Measurements from ENCODE around the gene ZNF429. TPM values are rescaled to one million over a fixed set of nuclear protein-coding genes. Genes with fewer than 3 reads are reported as not detected.
A peak's percentile ranks its signal among the peaks of the same experiment; 100 is the strongest.

The ZNF429 gene
- total RNA-seq, 1 donor from 2014 or later: 12.7 TPM

GRCh38 chr19:21603431-21604231 is 98.2 kb downstream of the ZNF429 start:
- no peak for DNase-seq (ENCODE audit: low read depth)
- Mint-ChIP-seq H3K27ac (ENCODE audit: unreplicated experiment) (no peak overlapping the region), H3K4me3 (ENCODE audit: unreplicated experiment) (no peak overlapping the region), H3K27me3 (ENCODE audit: low read depth, unreplicated experiment) (no peaks in the 10 kb centered on the region), H3K4me1 (ENCODE audit: low read depth, unreplicated experiment) (peaks cover 7% of the 10 kb centered on the region), H3K9me3 (ENCODE audit: unreplicated experiment) (peaks cover 5% of the 10 kb centered on the region), H3K36me3 (ENCODE audit: low read depth, unreplicated experiment) (no peaks in the 10 kb centered on the region)
- Histone ChIP-seq H3K4me2 (ENCODE audit: low read length) (peak overlapping the region; percentile 77), H2AFZ (ENCODE audit: low read depth, low read length) (no peak overlapping the region), H3K27me3 (ENCODE audit: insufficient read depth, low read length) (no peaks in the 10 kb centered on the region), H3K4me3 (ENCODE audit: insufficient read depth, low read depth, low read length) (no peak overlapping the region), H3K27ac (ENCODE audit: low read depth, low read length) (no peak overlapping the region), H3K4me1 (ENCODE audit: insufficient read depth, low read length) (no peaks in the 10 kb centered on the region), H3K79me2 (ENCODE audit: insufficient read depth, low read length) (no peaks in the 10 kb centered on the region), H4K20me1 (ENCODE audit: insufficient read depth, low read length) (no peaks in the 10 kb centered on the region), H3K36me3 (ENCODE audit: insufficient read depth, low read length) (no peaks in the 10 kb centered on the region), H3K9ac (ENCODE audit: low read length) (no peak overlapping the region), H3K9me3 (ENCODE audit: insufficient read depth, low read depth, low read length) (no peaks in the 10 kb centered on the region)
- no peak for FAIRE-seq
- TF ChIP-seq EZH2 (IDR thresholded peaks at IDR 0.05; ENCODE audit: insufficient read depth, low read length) (no peak), CTCF (IDR thresholded peaks at IDR 0.05; ENCODE audit: insufficient read depth, low read depth, low read length) (no peak)

- Mint-ChIP-seq H3K4me1 (ENCODE audit: low read depth, unreplicated experiment) (peaks cover 7% of the 10 kb centered on the region), H3K27ac (ENCODE audit: unreplicated experiment) (peak overlapping the region; percentile 81), H3K27me3 (ENCODE audit: low read depth, unreplicated experiment) (no peaks in the 10 kb centered on the region), H3K36me3 (ENCODE audit: low read depth, unreplicated experiment) (no peaks in the 10 kb centered on the region), H3K9me3 (ENCODE audit: unreplicated experiment) (peaks cover 3% of the 10 kb centered on the region), H3K4me3 (ENCODE audit: unreplicated experiment) (peak overlapping the region; percentile 75)
- H2AFZ ChIP-seq (ENCODE audit: low read depth, low read length): peak overlapping the region; percentile 49
- H3K27me3 ChIP-seq (ENCODE audit: insufficient read depth, low read length): no peaks in the 10 kb centered on the region
- no peaks in the 10 kb centered on the region for H3K79me2 ChIP-seq (ENCODE audit: insufficient read depth, low read length)
- H4K20me1 ChIP-seq (ENCODE audit: insufficient read depth, low read length): no peaks in the 10 kb centered on the region
- no peaks in the 10 kb centered on the region for H3K9me3 ChIP-seq (ENCODE audit: insufficient read depth, low read depth, low read length)
- TF ChIP-seq CTCF (IDR thresholded peaks at IDR 0.05; ENCODE audit: insufficient read depth, low read depth, low read length): no peak
- no peak for TF ChIP-seq EZH2 (IDR thresholded peaks at IDR 0.05; ENCODE audit: insufficient read depth, low read length)
- H3K9ac ChIP-seq (ENCODE audit: low read length): peak overlapping the region; percentile 30
- H3K4me1 ChIP-seq (ENCODE audit: insufficient read depth, low read length): no peaks in the 10 kb centered on the region
- peak overlapping the region; percentile 77 for H3K4me2 ChIP-seq (ENCODE audit: low read length)
- FAIRE-seq (peak; percentile 13), DNase-seq (ENCODE audit: low read depth) (peak; percentile 23)
- no peaks in the 10 kb centered on the region for H3K36me3 ChIP-seq (ENCODE audit: insufficient read depth, low read length)
- no peak overlapping the region for H3K27ac ChIP-seq (ENCODE audit: low read depth, low read length)
- H3K4me3 ChIP-seq (ENCODE audit: insufficient read depth, low read depth, low read length): peak overlapping the region; percentile 33
Measured at GRCh38 chr19:21604351-21604926, 99.0 kb downstream of the ZNF429 start.

Other genes with a start within 250 kb of the ZNF429 start
- 13.8 and 20.0 TPM in 2 replicates for gene ZNF708, start 176.2 kb upstream of the ZNF429 start, total RNA-seq
- gene ZNF738, start 146.6 kb upstream of the ZNF429 start, total RNA-seq: 13.1 and 18.6 TPM in 2 replicates
- 11.6 and 13.0 TPM in 2 replicates for gene ZNF493, start 108.5 kb upstream of the ZNF429 start, total RNA-seq